ENCODE data around the gene TMEM92. TPM values are rescaled to one million over a fixed set of nuclear protein-coding genes. Genes with fewer than 3 reads are reported as not detected.

The TMEM92 gene
- total and polyA plus RNA-seq, 2 of the 13 experiments (the other 11 are each of a cell fraction or from before 2014, with no cell fraction given): 0.07 TPM; not detected in 1

DNA sequence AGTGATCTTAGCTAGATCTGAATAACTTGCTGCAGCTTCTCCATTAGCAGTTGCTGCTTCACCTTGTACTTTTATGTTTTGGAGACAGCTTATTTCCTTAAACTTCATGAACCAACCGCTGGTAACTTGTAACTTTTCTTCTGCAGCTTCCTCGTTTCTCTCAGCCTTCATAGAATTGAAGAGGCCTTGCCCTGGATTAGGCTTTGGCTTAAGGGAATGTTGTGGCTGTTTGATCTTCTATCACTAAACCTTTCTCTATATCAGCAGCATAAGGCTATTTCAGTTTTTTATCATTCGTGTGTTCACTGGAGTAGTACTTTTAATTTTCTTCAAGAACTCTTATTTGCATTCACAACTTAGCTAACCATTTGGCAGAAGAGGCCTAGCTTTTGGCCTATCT lies 21.5 kb upstream of the TMEM92 start:
- no peak overlapping the region for H3K27ac ChIP-seq (ENCODE audit: extremely low read length, insufficient read depth, low read length)
- BruUV-seq (replicated peaks): no TSS peak
- no peak for DNase-seq (ENCODE audit: low spot score)
- no peak for ATAC-seq
- TF ChIP-seq PCBP2 (optimal IDR thresholded peaks at IDR 0.05; ENCODE audit: low read depth, low read length, poor library complexity, severe bottlenecking): no peak
- no peak for TF ChIP-seq YEATS2 (CRISPR knock-in tag; IDR thresholded peaks at IDR 0.05; ENCODE audit: borderline replicate concordance)
- TF ChIP-seq ZNF577 (CRISPR knock-in tag; IDR thresholded peaks at IDR 0.05; ENCODE audit: borderline replicate concordance, low read depth): no peak
- TF ChIP-seq, protein P1, sequence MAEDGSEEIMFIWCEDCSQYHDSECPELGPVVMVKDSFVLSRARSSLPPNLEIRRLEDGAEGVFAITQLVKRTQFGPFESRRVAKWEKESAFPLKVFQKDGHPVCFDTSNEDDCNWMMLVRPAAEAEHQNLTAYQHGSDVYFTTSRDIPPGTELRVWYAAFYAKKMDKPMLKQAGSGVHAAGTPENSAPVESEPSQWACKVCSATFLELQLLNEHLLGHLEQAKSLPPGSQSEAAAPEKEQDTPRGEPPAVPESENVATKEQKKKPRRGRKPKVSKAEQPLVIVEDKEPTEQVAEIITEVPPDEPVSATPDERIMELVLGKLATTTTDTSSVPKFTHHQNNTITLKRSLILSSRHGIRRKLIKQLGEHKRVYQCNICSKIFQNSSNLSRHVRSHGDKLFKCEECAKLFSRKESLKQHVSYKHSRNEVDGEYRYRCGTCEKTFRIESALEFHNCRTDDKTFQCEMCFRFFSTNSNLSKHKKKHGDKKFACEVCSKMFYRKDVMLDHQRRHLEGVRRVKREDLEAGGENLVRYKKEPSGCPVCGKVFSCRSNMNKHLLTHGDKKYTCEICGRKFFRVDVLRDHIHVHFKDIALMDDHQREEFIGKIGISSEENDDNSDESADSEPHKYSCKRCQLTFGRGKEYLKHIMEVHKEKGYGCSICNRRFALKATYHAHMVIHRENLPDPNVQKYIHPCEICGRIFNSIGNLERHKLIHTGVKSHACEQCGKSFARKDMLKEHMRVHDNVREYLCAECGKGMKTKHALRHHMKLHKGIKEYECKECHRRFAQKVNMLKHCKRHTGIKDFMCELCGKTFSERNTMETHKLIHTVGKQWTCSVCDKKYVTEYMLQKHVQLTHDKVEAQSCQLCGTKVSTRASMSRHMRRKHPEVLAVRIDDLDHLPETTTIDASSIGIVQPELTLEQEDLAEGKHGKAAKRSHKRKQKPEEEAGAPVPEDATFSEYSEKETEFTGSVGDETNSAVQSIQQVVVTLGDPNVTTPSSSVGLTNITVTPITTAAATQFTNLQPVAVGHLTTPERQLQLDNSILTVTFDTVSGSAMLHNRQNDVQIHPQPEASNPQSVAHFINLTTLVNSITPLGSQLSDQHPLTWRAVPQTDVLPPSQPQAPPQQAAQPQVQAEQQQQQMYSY (CRISPR knock-in tag; IDR thresholded peaks at IDR 0.05): no peak
- no peak for TF ChIP-seq RAD21 (CRISPR knock-in tag; IDR thresholded peaks at IDR 0.05)
- no peak for TF ChIP-seq TCF7 (IDR thresholded peaks at IDR 0.05; ENCODE audit: low read depth)
- TF ChIP-seq KDM5A (IDR thresholded peaks at IDR 0.05; ENCODE audit: borderline replicate concordance, low read length): no peak
- no peak for TF ChIP-seq RFX5 (IDR thresholded peaks at IDR 0.05; ENCODE audit: low read depth, low read length)
- TF ChIP-seq ZSCAN22 (CRISPR knock-in tag; IDR thresholded peaks at IDR 0.05): no peak
- no peak for TF ChIP-seq NFKB2 (CRISPR knock-in tag; IDR thresholded peaks at IDR 0.05; ENCODE audit: borderline replicate concordance)
- no peak for TF ChIP-seq ZBTB1 (CRISPR knock-in tag; IDR thresholded peaks at IDR 0.05; ENCODE audit: borderline replicate concordance)
- in situ Hi-C loops (cut with HindIII; ENCODE audit: extremely low pct_ligation_motif_present, low pct_unique_long_range_greater_than_20kb): no loop called here
- H3K4me2 ChIP-seq (ENCODE audit: low read depth, low read length): no peak overlapping the region
- ChIA-PET POLR2A (no interaction called here), CTCF (ENCODE audit: low intra/inter-chr PET ratio, low total read pairs) (no interaction called here)
- no peaks in the 10 kb centered on the region for H4K20me1 ChIP-seq (ENCODE audit: insufficient read depth, low read length)
- H3K4me3 ChIP-seq (replicated peaks in 1 of 3; ENCODE audit: insufficient read depth in 1 of 3, low read depth in 2 of 3, low read length in 3 of 3): no peak overlapping the region
- FAIRE-seq: no peak
- peaks cover 6 to 22% of the 10 kb centered on the region in 2 experiments; a peak in 4 of 5 replicates for H3K27me3 ChIP-seq (ENCODE audit: control insufficient read depth in 1 of 2, insufficient read depth in 2 of 2, low read length in 2 of 2)
- intact Hi-C loops (cut with micrococcal nuclease; ENCODE audit: unreplicated experiment): no loop called here
- no peaks in the 10 kb centered on the region for H3K4me1 ChIP-seq (ENCODE audit: insufficient read depth, low read length)
- H3K36me3 ChIP-seq (replicated peaks in 1 of 2; ENCODE audit: control insufficient read depth in 1 of 2, insufficient read depth in 2 of 2, low read length in 2 of 2): no peaks in the 10 kb centered on the region
- H2AFZ ChIP-seq (ENCODE audit: low read length): no peak overlapping the region
- H3K79me2 ChIP-seq (ENCODE audit: insufficient read depth, low read length): no peaks in the 10 kb centered on the region
- 1% methylated on average over 3 of the region's 3 CpGs for WGBS (ENCODE audit: low lambda C conversion rate)
- no peak overlapping the region for H3K9ac ChIP-seq (ENCODE audit: insufficient read depth, low read depth, low read length)
- H3K9me3 ChIP-seq (ENCODE audit: low read length): peaks cover 11% of the 10 kb centered on the region; the same call in 1 of the 2 replicates
